DMS53 treated with DMSO at 0.1 percent for 48 hours (cell line): ENCODE data around the gene WDR81.
"Not testable (repeated sequence)": the region's sequence is repeated elsewhere in the genome, so short reads cannot be mapped to it uniquely, and the experiment has no call there.

Experiments
- DNase-seq: peaks from one replicate; lab custom pipeline; 2025; ENCODE audit not compliant: unreplicated experiment; lab: John Stamatoyannopoulos, UW

Gene WDR81

GRCh38 chr17:1730326-1731193, 6.1 kb downstream of the WDR81 start:
- no peak for DNase-seq

GRCh38 chr17:1731194-1731506, 6.6 kb downstream of the WDR81 start:
- DNase-seq, result no peak

- DNase-seq, result no peak
Observed at GRCh38 chr17:1732241-1732832, 7.8 kb downstream of the WDR81 start.

- DNase-seq, result no peak
Observed at GRCh38 chr17:1732833-1733321, 8.4 kb downstream of the WDR81 start.

GRCh38 chr17:1733759-1734158, 9.3 kb downstream of the WDR81 start:
- no peak for DNase-seq

GRCh38 chr17:1735418-1735817, 10.9 kb downstream of the WDR81 start:
- no peak for DNase-seq

- DNase-seq, result no peak
Observed at GRCh38 chr17:1735834-1736347, 11.4 kb downstream of the WDR81 start.

- no peak for DNase-seq
Observed at GRCh38 chr17:1736348-1737281, 12.1 kb downstream of the WDR81 start.

GRCh38 chr17:1737531-1738291, 13.2 kb downstream of the WDR81 start:
- DNase-seq, result no peak

GRCh38 chr17:1741899-1742298, 17.4 kb downstream of the WDR81 start:
- DNase-seq, result not testable (repeated sequence)

GRCh38 chr17:1742371-1743087, 18.0 kb downstream of the WDR81 start, which contains the start of gene SERPINF2:
TSS of gene SERPINF2 (plus strand) at chr17:1742871. CDS start at chr17:1744996, 2,125 bp downstream.
- DNase-seq, result no peak

- no peak for DNase-seq
Observed at GRCh38 chr17:1743088-1743439, 18.6 kb downstream of the WDR81 start.

GRCh38 chr17:1744551-1745512, 20.3 kb downstream of the WDR81 start:
- DNase-seq, result no peak

- no peak for DNase-seq
Observed at GRCh38 chr17:1745513-1746020, 21.1 kb downstream of the WDR81 start.

GRCh38 chr17:1746975-1747543, 22.6 kb downstream of the WDR81 start:
- no peak for DNase-seq

GRCh38 chr17:1750628-1751027, 26.1 kb downstream of the WDR81 start:
- DNase-seq, result no peak

GRCh38 chr17:1752425-1753262, 28.1 kb downstream of the WDR81 start:
- no peak for DNase-seq
